Psoas muscle (tissue), 8 donors: Measurements from ENCODE around the gene INSYN2B. TPM values are rescaled to one million over a fixed set of nuclear protein-coding genes. Genes with fewer than 3 reads are reported as not detected.

ENCODE experiments used
- ATAC-seq, 4 donors: fragments of 200-7000 bp; cut with Tn5 transposase; one replicate each; pipeline ENCODE4 v1.9.1; 2020; ENCODE audit warnings: moderate library complexity in 3 of 4, mild to moderate bottlenecking in 2 of 4
- DNase-seq, 2 donors: peaks; one replicate each; pipeline ENCODE4 v3.0.0-alpha.2; 2020
- H3K27ac ChIP-seq: fragments of 200-600 bp; one replicate; pipeline ENCODE4 v1.8.0; 2022
- H3K27me3 ChIP-seq, 3 donors: fragments of 200-600 bp in 1 of 3; one replicate each; pipeline versions ENCODE4 v1.6.1 to v1.8.0; 2013 to 2022; ENCODE audit warnings: low read length in 2 of 3, mild to moderate bottlenecking in 2 of 3, moderate library complexity in 1 of 3; ENCODE audit not compliant: insufficient read depth in 3 of 3
- H3K36me3 ChIP-seq, 2 donors: fragments of 200-600 bp in 1 of 2; one replicate each; pipeline versions ENCODE4 v1.6.1 to v1.8.0; 2013 to 2022; ENCODE audit warnings: low read depth in 1 of 2, mild to moderate bottlenecking in 1 of 2, moderate library complexity in 1 of 2; ENCODE audit not compliant: insufficient read depth in 1 of 2
- H3K4me1 ChIP-seq: fragments of 200-600 bp; one replicate; pipeline ENCODE4 v1.8.0; 2022
- H3K4me3 ChIP-seq: fragments of 200-600 bp; one replicate; pipeline ENCODE4 v1.8.0; 2022; ENCODE audit warnings: mild to moderate bottlenecking
- H3K9me3 ChIP-seq: fragments of 200-600 bp; one replicate; pipeline ENCODE4 v1.8.0; 2022
- CTCF ChIP-seq: fragments of 200-600 bp; IDR thresholded peaks from one replicate; pipeline ENCODE4 v1.8.0; 2022; ENCODE audit warnings: antibody characterized with exemption
- WGBS, 3 donors: extraction: QIAGEN DNeasy Blood & Tissue Kit; methylation state at CpG; one replicate each; pipeline versions ENCODE4 v1.1.6 to v1.1.7; 2013; 5-methylcytosine and 5-hydroxymethylcytosine counted together
- intact Hi-C, 2 donors: fragments of 100-400 bp; cut with DNase I; formaldehyde crosslinking; loops; one replicate each; pipeline versions ENCODE4 v1.11.0 to v1.14.2; 2022
- polyA plus RNA-seq, 3 donors: library from polyadenylated mRNA; stranded (reverse); fragments of 200-250 nt; gene quantifications; one replicate each; pipeline ENCODE4 v1.2.3, GENCODE V29; 2013
- total RNA-seq, 4 donors: library from RNA; stranded (reverse); fragmentation: NEBNext Ultra II Directional in 2 of 4; extraction: Animal tissue kit (Norgen Biotek cat#: 25700) in 2 of 4; gene quantifications; one replicate each; pipeline versions ENCODE4 v1.2.1 to v1.2.4, GENCODE V29; 2021 to 2023
- donor health status: healthy with polysubstance abuse.
- donor health status: DM: no; HTN: no; CAD: no; lungs with moderate emphysema.
- donor health status: Bipolar disorder and iron deficiency.
- donor health status: healthy.
- donor health status: DM: yes; HTN: yes; CAD: no.
- donor health status: DM: no; HTN: no; CAD: no.
- donor health status: DM: no; HTN: no; CAD: no.
- donor health status: DM: yes; HTN: yes; CAD: no.

The INSYN2B gene
- total and polyA plus RNA-seq, 7 donors, result 0.01 TPM; not detected in 6

DNA sequence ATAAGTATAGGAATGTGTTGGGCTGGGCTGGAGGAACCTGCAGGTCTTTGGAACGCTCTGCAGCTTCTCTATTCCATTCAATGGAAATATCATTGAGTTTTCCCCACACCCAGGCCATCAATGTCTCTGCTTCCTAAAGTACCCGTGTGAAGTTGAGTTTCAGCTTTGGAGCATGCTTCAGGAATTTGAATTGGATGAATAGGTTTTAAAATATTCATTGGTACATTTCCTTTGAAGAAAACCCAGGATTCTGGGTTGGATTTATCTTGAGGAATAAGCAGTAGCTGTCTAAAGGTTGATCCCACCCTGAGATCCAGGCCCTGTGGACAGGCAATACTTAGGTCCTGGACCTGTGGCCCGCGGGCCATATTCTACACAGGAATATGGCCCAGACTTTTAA is 37.3 kb downstream of the INSYN2B start:
- WGBS, 3 donors, result 85 to 90% (median 86%) methylated on average over 4 of the region's 4 CpGs
- no peak for TF ChIP-seq CTCF
- H3K27me3 ChIP-seq, result no peaks in the 10 kb centered on the region
- DNase-seq (no peak), ATAC-seq (no peak)
- no peaks in the 10 kb centered on the region for H3K36me3 ChIP-seq
- H3K4me3 ChIP-seq, result no peak overlapping the region
- H3K4me1 ChIP-seq, result no peaks in the 10 kb centered on the region
- H3K9me3 ChIP-seq, result no peaks in the 10 kb centered on the region
- intact Hi-C loops, result no loop called here
- no peak overlapping the region for H3K27ac ChIP-seq

DNA sequence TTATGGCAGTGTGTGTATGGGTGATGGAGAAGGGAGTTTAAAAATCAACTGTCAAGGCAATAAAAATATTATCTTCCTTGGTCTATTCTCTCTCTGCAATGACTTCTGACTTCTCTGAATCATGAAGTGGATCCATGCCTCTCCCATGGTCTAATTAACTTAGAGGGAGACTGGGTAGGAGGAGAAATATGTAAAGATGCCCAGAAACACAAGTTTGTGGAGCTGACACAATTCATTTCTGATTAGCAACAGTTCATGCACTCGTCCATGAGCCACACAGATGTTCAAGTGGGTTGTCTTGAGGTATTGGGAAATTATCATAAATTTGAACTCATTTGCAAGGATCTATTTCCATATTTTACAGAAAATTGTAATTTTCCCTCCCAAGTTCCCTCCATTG is 38.1 kb downstream of the INSYN2B start:
- ATAC-seq (no peak), DNase-seq (no peak)
- H3K4me1 ChIP-seq, result no peaks in the 10 kb centered on the region
- no peak for TF ChIP-seq CTCF
- intact Hi-C loops, result no loop called here
- no peak overlapping the region for H3K27ac ChIP-seq
- H3K27me3 ChIP-seq, result no peaks in the 10 kb centered on the region
- WGBS, 3 donors, result 12 to 30% (median 22%) methylated on average over 1 of the region's 1 CpG
- H3K4me3 ChIP-seq, result no peak overlapping the region
- no peaks in the 10 kb centered on the region for H3K36me3 ChIP-seq
- H3K9me3 ChIP-seq, result no peaks in the 10 kb centered on the region

DNA sequence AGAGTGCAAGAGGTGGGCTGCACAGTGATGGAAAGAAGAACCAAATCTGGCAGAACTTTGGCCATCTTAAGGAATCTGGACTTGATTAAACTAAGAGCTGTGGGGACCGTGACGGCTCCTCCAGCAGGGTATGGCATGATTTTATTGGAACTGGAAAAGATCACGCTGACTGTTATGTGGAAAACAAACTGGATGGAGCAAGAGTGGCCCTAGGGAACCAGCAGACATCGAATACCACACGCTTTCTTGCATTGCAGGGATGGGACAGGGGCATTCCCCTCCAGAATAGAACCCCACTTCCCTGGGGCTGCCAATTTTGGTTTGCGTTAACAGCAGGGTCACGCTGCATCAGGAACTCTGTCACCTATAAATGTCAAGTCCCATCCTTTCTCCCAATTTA is 38.8 kb downstream of the INSYN2B start:
- Histone ChIP-seq H3K27me3 (no peaks in the 10 kb centered on the region), H3K4me1 (no peaks in the 10 kb centered on the region), H3K4me3 (no peak overlapping the region), H3K27ac (no peak overlapping the region), H3K36me3 (no peaks in the 10 kb centered on the region), H3K9me3 (no peaks in the 10 kb centered on the region)
- ATAC-seq, result peak in 1 of 4 donors; percentile 44
- WGBS, 3 donors, result 57 to 72% (median 65%) methylated on average over 7 of the region's 7 CpGs
- TF ChIP-seq CTCF, result no peak
- DNase-seq, result no peak
- intact Hi-C loops, result no loop called here

DNA sequence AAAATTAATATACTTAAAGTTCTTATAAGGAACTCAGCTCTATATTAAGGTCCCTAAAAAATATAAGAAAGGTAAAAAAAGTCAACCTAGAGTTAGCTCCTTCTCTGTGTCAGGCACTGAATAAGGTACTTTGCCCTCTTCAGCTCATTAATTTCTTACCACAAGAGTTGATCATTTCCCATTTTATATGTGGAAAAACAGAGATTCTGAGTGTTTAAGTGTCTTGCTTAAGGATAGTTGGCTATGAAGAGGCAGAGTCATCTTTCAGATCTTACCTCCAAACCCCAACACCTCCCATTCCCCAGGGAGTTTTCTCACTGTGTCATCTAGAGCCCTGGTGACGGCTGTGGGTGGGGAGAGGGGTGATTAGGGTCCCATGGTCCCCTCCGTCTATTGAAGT is 40.6 kb downstream of the INSYN2B start:
- ATAC-seq (no peak), DNase-seq (no peak)
- Histone ChIP-seq H3K9me3 (no peaks in the 10 kb centered on the region), H3K4me3 (no peak overlapping the region), H3K27me3 (no peaks in the 10 kb centered on the region), H3K27ac (no peak overlapping the region), H3K4me1 (no peaks in the 10 kb centered on the region), H3K36me3 (no peaks in the 10 kb centered on the region)
- 68 to 77% (median 72%) methylated on average over 2 of the region's 2 CpGs for WGBS, 3 donors
- TF ChIP-seq CTCF, result no peak
- intact Hi-C loops, result no loop called here

DNA sequence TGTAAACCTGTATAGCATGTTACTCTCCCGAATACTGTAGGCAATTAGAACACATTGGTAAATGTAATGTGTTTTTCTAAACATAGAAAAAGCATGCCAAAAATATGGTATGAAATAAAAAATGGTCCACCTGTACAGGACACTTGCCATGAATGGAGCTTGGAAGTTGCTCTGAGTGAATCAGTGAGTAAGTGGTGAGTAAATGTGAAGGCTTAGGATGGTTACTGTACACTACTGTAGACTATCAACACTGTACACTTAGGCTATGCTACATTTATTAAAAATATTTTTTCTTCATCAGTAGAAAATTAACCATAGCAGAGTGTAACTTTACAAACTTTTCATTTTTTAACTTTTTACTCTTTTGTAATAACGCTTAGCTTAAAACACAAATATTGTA is 41.9 kb downstream of the INSYN2B start:
- intact Hi-C loops, result no loop called here
- H3K27ac ChIP-seq, result no peak overlapping the region
- H3K27me3 ChIP-seq, result no peaks in the 10 kb centered on the region
- ATAC-seq (no peak), DNase-seq (no peak)
- H3K4me1 ChIP-seq, result no peaks in the 10 kb centered on the region
- no peak overlapping the region for H3K4me3 ChIP-seq
- H3K36me3 ChIP-seq, result no peaks in the 10 kb centered on the region
- WGBS, 3 donors, result 92 to 95% (median 92%) methylated on average over 2 of the region's 2 CpGs
- no peak for TF ChIP-seq CTCF
- H3K9me3 ChIP-seq, result no peaks in the 10 kb centered on the region
